Testis (tissue), 2 donors: ENCODE measurements around the gene CNDP1.

Source experiments
- POLR2A ChIP-seq: fragments of 450-650 bp; IDR thresholded peaks from one replicate; pipeline ENCODE4 v1.6.1; 2017; ENCODE audit warnings: antibody characterized with exemption, mild to moderate bottlenecking, moderate library complexity
- TF ChIP-seq, protein P1 (sequence below), 3 experiments: fragments of 450-650 bp in 2 of 3; fragments of 200-600 bp in 1 of 3; sonication (generic) in 1 of 3; IDR thresholded peaks; one replicate each; pipeline ENCODE4 v1.5.1; 2016 to 2019; ENCODE audit warnings: antibody characterized with exemption in 3 of 3, mild to moderate bottlenecking in 2 of 3, moderate library complexity in 1 of 3

DNA sequence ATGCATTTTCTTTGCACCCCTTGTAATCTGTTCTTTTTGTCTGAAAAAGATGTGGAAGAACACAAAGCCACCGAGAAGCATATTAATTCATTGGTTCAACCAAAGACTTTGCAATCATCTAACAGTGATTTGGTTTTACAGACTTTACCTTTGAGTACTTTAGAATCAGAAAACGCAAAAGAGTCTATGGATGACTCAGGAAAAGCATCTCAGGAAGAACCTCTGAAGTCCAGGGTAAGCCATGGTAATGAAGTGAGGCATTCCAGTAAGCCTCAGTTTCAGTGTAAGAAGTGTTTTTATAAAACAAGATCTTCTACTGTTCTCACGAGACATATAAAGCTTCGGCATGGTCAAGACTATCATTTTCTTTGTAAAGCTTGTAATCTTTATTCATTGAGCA, 98.6 kb downstream of the CNDP1 start:
- TF ChIP-seq, protein P1, sequence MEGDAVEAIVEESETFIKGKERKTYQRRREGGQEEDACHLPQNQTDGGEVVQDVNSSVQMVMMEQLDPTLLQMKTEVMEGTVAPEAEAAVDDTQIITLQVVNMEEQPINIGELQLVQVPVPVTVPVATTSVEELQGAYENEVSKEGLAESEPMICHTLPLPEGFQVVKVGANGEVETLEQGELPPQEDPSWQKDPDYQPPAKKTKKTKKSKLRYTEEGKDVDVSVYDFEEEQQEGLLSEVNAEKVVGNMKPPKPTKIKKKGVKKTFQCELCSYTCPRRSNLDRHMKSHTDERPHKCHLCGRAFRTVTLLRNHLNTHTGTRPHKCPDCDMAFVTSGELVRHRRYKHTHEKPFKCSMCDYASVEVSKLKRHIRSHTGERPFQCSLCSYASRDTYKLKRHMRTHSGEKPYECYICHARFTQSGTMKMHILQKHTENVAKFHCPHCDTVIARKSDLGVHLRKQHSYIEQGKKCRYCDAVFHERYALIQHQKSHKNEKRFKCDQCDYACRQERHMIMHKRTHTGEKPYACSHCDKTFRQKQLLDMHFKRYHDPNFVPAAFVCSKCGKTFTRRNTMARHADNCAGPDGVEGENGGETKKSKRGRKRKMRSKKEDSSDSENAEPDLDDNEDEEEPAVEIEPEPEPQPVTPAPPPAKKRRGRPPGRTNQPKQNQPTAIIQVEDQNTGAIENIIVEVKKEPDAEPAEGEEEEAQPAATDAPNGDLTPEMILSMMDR (IDR thresholded peaks at IDR 0.05), result no peak
- TF ChIP-seq POLR2A, result no peak
